ENCODE data around the gene CTNNA2. TPM values are rescaled to one million over a fixed set of nuclear protein-coding genes. Genes with fewer than 3 reads are reported as not detected.

The CTNNA2 gene
- total RNA-seq, 4 donors from 2014 or later, result 0.19 TPM; not detected in 3

- no peak for TF ChIP-seq CTCF (IDR thresholded peaks at IDR 0.05)
Measured at GRCh38 chr2:79734518-79734917, 221.7 kb downstream of the CTNNA2 start.

GRCh38 chr2:79740879-79741443, 228.1 kb downstream of the CTNNA2 start:
- no peak for DNase-seq (ENCODE audit: low spot score)
- no peak for ATAC-seq (ENCODE audit: low FRiP score)
- no peak for TF ChIP-seq CTCF (IDR thresholded peaks at IDR 0.05)

More at GRCh38 chr2:79734518-79734917, 221.7 kb downstream of the CTNNA2 start:
- no peak for DNase-seq (ENCODE audit: low spot score)
- no peak for ATAC-seq (ENCODE audit: low FRiP score)

- no peak for ATAC-seq (ENCODE audit: low FRiP score)
- DNase-seq (ENCODE audit: low spot score), result no peak
- TF ChIP-seq CTCF (IDR thresholded peaks at IDR 0.05), result no peak
Measured at GRCh38 chr2:79750321-79750720, 237.5 kb downstream of the CTNNA2 start.

GRCh38 chr2:79757526-79757925, 244.7 kb downstream of the CTNNA2 start:
- no peak for TF ChIP-seq CTCF (IDR thresholded peaks at IDR 0.05)
- no peak for DNase-seq (ENCODE audit: low spot score)
- ATAC-seq (ENCODE audit: low FRiP score), result no peak

GRCh38 chr2:79758042-79758441, 245.2 kb downstream of the CTNNA2 start:
- ATAC-seq (ENCODE audit: low FRiP score), result no peak
- no peak for TF ChIP-seq CTCF (IDR thresholded peaks at IDR 0.05)
- no peak for DNase-seq (ENCODE audit: low spot score)

- no peak for DNase-seq (ENCODE audit: low spot score)
- TF ChIP-seq CTCF (IDR thresholded peaks at IDR 0.05), result no peak
- ATAC-seq (ENCODE audit: low FRiP score), result no peak
Measured at GRCh38 chr2:79758749-79759282, 246.0 kb downstream of the CTNNA2 start.

- no peak for DNase-seq (ENCODE audit: low spot score)
- no peak for ATAC-seq (ENCODE audit: low FRiP score)
Measured at GRCh38 chr2:79770926-79771325, 258.1 kb downstream of the CTNNA2 start.

More at GRCh38 chr2:79770926-79771325, 258.1 kb downstream of the CTNNA2 start:
- TF ChIP-seq CTCF (IDR thresholded peaks at IDR 0.05), result no peak

All from omental fat pad (tissue), 4 donors.